CMK (cell line): ENCODE results near the gene POLR3H.

Source experiments
- DNase-seq: peaks from one replicate; pipeline ENCODE4 v3.0.0-alpha.2; 2010; ENCODE audit warnings: low read depth

The POLR3H gene

DNA sequence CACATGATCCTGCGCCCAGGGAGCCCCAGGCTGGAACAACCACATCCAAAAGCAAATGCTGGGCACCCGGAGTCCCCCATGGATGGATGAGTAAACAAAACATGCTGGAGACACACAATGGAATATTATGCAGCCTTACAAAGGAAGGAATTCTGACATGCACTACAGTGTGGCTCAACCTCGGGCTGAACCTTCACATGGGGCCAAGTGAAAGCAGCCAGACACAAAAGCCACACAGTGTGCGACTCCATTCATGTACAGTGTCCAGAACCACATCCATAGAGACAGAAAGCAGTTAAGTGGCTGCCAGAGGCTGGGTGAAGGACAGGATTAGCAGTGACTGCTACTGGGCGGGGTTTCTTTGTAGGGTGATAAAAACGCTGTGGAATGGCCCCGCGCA, 10.1 kb downstream of the POLR3H start:
- DNase-seq, result no peak

DNA sequence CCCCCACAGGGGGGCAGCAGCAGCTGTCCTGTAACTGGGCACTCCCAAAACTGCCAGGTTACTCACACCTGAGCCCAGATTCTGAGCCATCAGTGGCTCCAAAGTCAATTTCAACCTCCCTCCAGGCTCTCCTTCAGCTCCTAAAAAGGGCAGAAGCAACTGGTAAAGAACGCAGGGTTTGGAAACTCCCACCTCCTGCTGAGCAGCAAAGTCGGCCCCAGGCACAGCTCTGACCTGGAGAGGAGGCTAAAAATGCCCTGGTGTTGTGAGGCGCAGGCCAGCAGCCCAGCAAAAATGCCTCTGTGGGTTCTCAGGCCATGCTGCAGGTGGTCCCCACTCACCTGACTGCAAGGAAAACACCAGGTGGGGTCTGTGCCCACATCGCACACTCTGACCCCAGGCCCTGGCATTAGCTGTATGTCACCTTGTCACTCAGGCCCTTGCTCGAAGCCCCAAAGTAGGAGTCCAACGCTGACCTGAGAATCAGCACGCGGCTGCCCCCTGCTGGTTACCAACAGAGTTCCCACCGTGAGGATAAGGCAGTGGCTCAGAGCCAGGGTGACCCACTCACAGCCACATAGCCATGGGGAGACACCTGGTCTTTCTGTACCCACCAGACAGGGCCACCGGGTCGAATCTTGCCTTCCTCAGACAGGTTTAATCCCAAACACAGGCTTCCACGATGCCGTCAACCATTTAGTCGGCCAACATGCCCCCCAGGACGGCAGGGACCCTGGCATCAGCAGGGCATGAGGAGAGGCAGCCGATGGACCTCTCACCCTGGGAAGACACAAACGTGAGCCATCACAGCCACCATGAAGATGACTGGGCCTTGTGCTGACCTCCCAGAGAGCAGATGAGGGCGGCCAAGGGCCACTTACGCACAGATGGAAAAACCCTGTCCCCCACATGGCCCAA, 11.1 kb downstream of the POLR3H start:
- DNase-seq, result no peak

DNA sequence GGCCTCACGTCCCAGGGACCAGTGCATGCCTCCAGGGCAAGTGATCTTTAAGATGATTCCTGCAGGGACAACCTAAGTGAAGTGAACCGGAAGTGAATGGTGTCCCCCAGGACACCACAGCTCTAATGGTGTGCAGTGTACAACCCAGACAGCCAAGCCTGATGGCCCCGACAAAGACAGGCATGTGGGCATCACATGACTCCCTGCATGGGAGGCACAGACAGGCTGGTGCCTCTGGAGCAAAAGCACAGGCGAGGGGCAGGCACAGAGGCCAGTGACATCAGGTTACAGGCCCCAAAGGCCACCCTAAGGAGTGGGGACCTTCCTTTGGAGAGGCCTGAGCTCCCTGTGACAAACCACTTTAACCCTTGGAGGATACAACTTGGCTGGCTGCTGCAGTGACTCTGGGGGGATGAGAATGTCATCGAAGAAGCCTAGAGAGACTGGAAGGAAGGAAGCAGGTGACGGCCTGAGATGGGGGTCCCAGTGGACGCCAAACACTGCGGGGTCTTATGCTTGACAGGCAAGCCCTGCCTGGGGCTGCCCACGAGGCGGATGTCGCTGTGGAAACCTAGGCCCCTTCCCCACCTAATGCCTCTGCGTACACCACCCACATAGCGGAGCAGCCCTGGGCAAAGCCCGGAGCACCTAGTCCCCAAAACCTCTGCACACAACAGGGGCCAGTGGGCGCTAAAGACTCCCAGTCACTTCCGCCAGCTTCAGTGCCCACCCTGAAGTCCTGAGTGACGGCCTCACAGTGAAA, 12.4 kb downstream of the POLR3H start:
- no peak for DNase-seq

DNA sequence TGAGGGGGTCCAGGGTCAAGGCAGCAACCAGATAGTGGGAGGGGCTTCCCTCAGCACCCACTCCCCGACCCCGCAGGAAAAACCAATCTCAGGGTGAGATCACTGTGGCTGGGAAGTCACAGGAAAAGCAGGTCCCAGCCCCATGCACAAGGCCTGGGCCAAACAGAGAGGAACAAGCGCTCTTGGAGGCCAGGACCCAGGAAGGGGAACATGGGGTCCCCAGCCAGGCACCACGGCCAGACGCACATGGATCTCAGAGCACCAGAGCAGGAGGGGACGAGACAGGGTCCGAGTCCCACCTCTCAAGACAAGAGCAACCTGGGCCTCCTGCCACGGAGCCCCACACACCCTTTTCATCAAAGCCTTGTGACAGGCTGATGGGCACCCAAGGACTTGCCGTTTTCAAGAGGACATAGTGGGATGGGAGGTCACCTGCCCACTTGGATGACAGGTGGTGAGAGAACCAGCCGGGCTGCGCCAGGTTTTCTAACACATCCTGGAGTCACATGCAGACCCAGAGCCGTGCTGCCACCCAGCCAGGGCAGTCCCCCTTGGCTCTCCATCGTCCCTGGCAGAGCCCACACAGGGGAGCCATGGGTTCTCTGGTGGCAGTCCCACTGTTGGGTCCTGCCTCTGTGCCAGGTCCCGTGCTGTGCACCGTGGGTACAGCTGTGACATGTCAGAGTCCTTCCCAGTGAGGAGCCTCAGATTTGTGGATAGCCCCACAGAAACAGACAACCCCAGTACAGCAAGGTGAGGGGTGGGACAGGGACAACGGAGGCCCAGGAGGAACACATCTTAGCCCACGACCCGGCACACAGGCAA, 13.2 kb downstream of the POLR3H start:
- DNase-seq, result no peak

DNA sequence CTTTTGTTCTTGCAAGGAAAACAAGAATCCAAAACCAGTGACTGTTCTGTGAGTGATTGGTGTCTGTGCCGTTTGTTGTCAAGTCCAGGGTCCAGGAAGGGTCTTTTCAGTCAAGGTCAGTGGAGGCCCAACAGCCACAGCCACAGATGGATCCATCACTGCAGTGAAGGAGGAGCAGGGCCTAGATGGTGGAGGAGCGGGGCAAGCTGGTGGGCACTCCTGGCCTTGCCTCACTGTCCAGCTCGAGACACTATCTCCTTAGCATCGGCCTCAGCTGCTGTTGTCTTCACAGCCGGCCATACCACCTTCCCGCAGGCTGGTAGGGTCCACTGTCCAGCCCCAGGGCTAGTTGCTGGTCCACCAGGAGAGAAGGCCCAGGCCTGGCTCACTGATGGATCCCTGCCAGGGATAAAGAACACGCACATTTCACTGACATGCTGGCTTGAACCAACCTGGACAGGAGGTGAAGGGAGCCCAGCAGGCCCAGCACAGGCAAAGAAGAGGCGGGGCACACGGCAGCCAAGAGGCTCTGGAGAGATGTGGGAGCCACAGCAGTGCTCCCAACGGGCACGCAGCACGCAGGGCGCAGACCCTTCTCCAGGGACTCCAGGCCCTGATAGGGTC, 15.2 kb downstream of the POLR3H start:
- no peak for DNase-seq

DNA sequence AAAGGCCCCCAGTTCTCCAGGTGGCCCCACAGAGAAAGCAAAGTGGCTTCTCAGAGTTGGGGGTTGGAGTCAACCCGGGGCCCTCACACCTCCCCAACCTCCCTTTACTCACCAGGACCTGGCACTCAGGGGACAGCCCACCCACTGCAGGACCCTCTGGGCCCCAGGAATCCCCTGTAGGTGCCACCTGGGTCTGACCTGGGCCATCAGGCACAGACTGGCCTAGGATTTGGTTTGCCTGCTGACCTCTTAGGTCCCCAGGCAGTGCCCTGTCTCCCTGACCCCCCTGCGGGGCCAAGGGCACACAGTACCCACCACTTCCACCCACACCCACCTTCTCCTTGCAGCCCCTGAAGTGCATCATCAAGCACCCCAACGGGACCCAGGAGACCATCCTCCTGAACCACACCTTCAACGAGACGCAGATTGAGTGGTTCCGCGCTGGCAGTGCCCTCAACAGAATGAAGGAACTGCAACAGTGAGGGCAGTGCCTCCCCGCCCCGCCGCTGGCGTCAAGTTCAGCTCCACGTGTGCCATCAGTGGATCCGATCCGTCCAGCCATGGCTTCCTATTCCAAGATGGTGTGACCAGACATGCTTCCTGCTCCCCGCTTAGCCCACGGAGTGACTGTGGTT, 16.0 kb downstream of the POLR3H start:
- DNase-seq, result no peak

DNA sequence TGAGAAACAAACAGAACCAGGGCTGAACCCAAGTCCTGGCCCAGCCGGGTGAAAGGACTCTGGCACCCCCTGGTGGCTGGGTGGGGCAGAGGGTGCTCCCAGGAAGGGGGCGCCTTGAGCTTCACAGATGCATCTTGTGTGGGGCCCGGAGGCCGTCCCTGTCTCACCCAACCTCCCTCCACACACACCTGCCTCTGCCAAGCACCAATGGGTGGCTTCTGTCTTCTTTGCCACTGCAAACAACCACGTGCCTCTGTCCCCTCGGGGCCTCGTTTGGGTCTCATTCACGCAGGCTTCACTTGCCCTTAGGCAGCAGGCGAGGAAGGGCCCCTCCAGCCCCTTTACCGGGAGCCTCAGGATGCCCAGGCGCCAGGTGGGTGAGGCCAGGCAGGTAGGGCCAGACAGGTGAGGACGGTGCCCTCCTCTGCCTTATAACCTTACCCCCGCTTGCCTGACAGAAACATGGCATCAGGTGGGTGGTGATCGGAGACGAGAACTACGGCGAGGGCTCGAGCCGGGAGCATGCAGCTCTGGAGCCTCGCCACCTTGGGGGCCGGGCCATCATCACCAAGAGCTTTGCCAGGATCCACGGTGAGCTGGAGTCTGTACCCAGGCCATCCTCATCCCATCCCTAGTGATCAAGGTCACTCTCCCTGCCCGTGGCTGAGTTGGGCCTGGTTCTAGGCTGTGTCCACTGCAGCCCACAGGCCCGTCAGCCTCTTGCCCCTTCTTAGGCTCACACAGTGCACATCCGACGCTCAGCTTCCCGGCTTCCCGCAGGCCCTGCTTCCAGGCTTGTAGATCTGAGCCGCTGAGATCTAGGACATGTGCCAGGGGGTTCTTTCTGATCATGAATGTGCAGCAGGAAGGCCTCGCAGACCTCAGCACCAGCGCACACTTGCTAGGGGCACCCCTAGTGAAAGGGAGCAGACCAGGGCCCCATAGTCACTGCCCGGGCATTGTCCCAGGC, 17.2 kb downstream of the POLR3H start:
- no peak for DNase-seq

DNA sequence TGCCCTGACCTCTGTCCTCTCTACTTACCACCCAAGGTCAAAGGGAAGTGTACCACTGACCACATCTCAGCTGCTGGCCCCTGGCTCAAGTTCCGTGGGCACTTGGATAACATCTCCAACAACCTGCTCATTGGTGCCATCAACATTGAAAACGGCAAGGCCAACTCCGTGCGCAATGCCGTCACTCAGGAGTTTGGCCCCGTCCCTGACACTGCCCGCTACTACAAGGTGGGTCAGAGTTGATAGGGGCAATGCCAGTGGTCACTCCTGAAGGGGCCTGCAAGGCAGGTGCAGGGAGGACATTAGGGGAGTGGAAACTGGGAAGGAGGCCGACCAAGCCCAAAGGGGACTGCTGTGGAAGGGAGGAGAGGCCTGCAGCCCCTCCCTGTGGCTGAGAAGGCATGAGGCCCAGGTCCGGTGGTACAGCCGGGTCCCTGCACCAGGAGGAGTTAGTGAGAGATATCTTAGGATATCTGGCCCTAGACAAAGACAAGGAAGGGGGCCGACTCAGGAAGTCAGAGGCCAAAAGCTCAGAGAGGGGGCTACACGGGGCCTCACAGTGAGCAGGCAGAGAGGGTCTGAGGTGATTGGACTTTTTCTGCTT, 17.9 kb downstream of the POLR3H start:
- no peak for DNase-seq

DNA sequence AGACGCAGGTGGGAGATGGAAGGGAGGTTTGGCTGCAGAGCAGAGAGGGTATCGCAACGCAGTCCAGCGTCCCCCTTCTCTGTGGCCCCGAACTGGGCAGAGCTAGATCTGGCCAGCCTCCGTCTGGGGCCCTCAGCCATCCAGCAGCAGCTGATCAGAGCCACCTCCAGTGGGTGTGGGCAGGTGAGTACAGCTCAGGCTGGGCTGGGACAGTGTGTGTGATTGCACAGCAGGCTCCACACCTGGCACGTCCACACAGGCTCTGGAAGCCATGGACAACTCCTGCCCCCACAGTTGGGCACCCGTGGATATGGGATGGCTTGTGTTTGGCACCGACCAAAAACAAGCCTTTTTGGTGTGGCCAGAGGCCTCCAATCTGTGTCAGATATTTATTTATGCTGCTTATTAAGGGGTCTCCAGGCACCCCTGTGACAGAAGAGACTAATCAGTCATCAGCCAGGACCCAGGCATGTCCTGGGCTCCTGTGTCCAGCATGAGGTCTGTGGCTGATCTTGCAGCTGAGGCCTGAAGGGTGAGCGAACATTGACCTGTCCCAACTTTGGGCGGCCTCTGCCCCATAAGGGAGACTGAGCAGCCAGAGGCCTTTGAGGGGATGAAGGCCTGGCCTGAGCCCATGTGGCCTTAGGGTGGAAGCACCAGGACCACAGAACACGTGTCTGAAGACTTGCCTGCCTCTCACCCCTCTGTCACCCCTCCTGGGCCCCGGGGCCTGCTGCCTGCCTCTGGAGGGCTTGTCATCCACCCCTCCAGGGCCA, 18.6 kb downstream of the POLR3H start:
- no peak for DNase-seq

DNA sequence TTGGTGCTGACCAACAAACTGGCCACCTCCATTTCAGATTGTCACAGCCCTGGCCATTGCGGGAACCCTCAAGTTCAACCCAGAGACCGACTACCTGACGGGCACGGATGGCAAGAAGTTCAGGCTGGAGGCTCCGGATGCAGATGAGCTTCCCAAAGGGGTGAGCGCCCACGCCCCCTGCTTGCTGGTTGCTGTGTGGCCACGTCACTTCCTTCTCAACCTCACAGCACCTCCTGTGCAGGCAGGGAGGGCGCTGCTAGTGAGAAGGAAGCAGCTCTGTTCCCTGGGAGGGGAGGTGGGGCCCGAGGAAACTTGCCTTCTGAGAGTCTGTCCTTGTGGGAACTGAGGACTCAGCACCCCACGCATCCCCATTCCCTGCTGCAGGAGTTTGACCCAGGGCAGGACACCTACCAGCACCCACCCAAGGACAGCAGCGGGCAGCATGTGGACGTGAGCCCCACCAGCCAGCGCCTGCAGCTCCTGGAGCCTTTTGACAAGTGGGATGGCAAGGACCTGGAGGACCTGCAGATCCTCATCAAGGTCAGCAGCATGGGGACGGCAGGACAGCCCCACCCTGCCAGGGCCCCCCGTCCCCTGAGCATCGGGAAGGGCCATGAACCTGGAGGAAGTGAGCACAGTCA, 19.3 kb downstream of the POLR3H start:
- DNase-seq, result peak; percentile 37

DNA sequence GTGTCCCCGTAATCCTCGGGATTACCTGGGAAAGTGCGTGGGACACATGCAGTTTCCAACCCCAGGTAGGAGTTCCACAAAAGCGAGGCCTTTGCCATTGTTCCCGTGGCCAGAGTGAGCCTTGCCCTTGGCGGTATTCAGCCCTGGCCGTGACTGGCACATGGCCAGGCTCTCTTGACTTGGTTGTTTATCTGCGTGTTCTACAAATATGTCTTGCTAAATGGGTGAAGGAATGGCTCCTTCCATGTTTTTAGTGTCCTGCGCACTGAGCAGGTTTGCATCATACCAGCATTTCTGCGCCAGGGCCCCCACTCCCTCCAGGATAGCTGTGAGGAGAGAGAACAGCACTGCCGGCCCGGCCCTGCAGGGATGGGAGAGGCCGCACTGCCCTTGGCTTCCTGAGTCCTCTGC, 20.0 kb downstream of the POLR3H start:
- no peak for DNase-seq

DNA sequence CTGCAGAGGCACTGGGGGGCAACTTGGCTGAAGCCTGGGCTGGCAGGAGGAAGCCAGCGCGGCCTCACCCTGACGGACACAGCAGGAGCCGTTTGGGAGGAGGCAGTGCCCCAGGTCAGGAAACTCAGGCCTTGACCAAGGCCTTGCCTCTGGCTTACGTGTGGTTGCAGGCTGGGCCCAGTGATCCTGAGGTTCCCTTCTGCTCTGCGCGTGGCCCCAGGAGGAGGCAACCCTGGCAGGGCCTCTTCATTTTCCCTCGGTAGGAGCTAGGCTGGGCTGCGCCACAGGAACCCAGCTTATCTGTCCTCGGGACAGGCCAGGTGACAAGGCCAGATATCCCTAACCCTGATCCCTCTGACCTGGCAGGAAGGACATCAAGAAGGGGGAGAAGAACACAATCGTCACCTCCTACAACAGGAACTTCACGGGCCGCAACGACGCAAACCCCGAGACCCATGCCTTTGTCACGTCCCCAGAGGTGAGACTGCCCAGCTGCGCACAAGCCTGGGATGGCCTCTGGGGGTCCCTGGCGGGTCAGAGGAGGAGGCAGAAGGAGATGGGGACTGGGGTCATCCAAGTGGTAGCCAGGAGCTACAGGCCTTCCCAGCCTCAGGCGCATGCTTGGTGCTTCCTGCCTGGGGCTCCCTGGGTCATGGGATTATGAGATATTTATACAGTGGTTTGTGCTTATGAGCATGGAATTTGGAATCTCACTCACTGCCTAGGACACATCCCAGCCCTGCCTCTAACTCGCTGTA, 20.6 kb downstream of the POLR3H start:
- DNase-seq, result no peak

DNA sequence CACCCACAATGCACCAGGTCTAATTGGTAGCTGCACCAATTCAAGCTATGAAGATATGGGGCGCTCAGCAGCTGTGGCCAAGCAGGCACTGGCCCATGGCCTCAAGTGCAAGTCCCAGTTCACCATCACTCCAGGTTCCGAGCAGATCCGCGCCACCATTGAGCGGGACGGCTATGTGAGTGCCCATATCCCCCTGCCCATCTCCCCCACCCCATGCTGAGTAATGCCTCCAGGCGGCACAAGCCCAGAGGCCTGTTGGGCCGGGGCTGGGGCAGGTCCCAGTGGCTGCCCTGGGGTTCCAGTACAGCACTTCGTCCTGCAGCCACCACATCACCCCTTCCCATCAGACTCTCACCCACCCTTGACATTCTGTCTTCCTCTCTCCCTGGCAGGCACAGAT, 21.5 kb downstream of the POLR3H start:
- no peak for DNase-seq

DNA sequence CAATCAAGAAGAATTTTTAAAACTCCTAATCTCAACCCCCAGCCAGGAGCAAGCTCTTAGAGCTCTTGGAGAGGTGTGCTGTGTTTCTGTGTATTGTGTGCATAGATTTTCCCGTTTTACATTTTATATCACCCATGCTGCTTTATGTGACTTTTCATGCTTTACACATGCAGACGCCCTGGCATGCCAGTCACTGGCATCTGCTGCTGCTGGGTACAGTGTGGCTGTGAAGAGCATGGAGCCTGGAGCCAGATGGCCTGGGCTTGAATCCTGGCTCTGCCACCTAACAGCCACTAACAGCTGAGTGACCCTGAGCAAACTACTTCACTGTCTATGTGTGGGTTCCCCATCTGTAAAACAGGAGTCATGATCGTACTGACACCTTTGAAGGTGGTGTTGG, 23.1 kb downstream of the POLR3H start:
- no peak for DNase-seq

DNA sequence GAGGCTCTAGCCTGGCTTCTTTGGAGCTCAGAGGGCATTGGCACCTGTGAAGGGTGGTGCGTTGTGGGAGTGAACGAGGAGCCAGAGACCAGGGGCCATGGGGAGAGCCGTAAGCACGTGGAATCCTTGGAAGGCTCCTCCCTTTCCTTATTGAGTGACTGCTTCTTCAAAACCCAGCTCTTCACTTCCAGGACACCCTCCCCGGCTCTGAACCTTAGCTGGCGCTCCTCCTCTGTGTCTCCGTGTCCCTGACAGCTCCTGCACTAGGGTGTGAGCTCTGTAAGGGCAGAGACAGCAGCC, 26.3 kb downstream of the POLR3H start:
- no peak for DNase-seq

DNA sequence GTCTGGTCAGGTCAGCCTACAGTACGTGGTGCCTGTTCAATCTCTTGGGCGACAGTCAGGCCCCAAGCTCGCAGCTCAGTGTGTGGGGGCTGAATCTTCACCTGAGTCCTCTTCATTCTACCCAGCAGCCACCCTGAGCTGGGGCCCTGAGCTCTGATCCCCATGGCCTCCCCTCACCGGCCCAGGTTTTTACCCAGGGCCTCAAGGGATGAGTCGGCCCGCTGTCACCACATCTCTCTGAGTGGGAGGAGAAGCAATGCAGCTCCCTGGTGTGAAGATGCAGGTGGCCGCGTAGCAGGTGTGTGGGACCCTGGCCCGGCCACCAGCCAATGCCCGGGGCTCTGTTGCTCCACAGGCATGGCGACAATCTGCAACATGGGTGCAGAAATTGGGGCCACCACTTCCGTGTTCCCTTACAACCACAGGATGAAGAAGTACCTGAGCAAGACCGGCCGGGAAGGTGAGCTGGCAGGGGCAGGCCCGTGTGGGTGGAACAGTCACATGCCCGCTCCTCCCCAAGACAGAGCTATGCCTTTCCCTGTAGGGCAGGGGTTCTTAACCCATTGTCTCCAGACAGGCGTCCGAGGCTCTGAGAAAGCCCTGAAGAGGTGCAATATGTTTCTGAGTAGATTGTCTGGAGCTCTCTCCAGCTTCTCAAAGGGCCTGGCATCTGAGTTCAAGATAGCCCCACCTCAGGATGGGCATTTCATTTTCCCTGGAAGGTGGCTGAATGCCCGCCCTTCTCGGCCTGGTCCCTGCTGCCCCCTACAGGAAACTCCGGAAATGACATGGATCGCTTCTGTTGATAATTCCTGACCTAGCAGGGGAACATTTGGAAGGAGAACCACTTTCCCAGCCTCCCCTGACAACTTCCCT, 26.9 kb downstream of the POLR3H start:
- no peak for DNase-seq

DNA sequence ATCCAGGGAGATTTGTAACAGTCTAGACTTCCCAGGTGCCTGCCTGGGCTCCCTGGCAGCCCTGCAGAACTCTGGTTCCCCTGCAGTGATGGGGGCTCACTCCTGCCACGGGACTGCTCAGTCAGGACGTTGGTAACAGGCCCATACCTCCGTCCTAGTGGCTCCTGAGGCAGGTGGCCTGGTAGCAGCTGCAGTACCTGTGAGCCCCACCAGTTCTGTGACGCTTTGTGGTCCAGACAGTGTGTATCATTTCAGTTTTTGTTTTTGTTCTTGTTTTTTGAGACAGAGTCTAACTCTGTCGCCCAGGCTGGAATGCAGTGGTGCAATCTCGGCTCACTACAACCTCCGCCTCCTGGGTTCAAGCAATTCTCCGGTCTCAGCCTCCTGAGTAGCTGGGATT, 27.8 kb downstream of the POLR3H start:
- no peak for DNase-seq
